Glutamatergic neuron (in vitro differentiated cells): ENCODE data around the gene NTF3. TPM values are rescaled to one million over a fixed set of nuclear protein-coding genes. Genes with fewer than 3 reads are reported as not detected.

Experiments used
- DNase-seq: peaks from one replicate; pipeline ENCODE4 v3.0.0; 2022
- H3K27ac Mint-ChIP-seq: one replicate; pipeline ENCODE4 v1.8.0; 2020; ENCODE audit warnings: mild to moderate bottlenecking, mixed read lengths, inconsistent platforms; ENCODE audit not compliant: unreplicated experiment
- H3K27me3 Mint-ChIP-seq: one replicate; pipeline ENCODE4 v1.8.0; 2020; ENCODE audit warnings: mild to moderate bottlenecking, moderate library complexity, mixed read lengths, inconsistent platforms; ENCODE audit not compliant: unreplicated experiment
- H3K36me3 Mint-ChIP-seq: one replicate; pipeline ENCODE4 v1.8.0; 2020; ENCODE audit warnings: mild to moderate bottlenecking, mixed read lengths, inconsistent platforms; ENCODE audit not compliant: unreplicated experiment
- H3K4me1 Mint-ChIP-seq: one replicate; pipeline ENCODE4 v1.8.0; 2020; ENCODE audit warnings: mild to moderate bottlenecking, low read depth, mixed read lengths, inconsistent platforms; ENCODE audit not compliant: unreplicated experiment
- H3K4me3 Mint-ChIP-seq: one replicate; pipeline ENCODE4 v1.8.0; 2020; ENCODE audit warnings: mild to moderate bottlenecking, mixed read lengths, inconsistent platforms; ENCODE audit not compliant: unreplicated experiment
- H3K9me3 Mint-ChIP-seq: one replicate; pipeline ENCODE4 v1.8.0; 2020; ENCODE audit warnings: mild to moderate bottlenecking, moderate library complexity, mixed read lengths, inconsistent platforms; ENCODE audit not compliant: unreplicated experiment
- total RNA-seq: library from RNA; stranded (reverse); fragmentation: NEBNext Ultra II Directional; extraction: Animal tissue kit (Norgen Biotek cat#: 25700); gene quantifications from one replicate; pipeline ENCODE4 v1.2.1, GENCODE V29; 2021; ENCODE audit not compliant: unreplicated experiment
- TF ChIP-seq, protein P1 (sequence below): fragments of 200-600 bp; sonication (generic); IDR thresholded peaks from one replicate; pipeline ENCODE4 v1.5.0; 2021; ENCODE audit not compliant: partially characterized antibody, unreplicated experiment

NTF3 gene
- total RNA-seq, 1 donor from 2014 or later = 5.0 TPM

DNA sequence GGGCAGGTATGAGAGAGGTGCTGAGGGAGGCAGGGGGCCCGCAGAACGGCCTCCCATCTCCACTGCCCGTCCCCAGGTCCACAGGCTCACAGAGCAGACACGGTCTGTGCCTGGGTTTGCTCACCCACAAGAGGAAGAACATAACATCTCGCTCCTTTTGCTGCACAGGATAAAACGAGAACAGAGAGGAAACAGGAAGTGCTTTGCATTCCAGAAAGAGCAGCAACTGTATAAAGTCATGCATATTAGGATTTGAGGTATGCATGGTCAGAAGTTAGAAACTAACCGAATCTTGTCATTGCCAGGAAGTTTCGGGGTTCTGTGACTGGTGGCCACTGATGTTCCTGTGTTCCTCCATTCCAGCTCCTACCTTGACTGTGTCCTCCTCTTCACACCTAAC, 25.0 kb downstream of the NTF3 start:
- no peak for DNase-seq
- no peak overlapping the region for H3K4me3 Mint-ChIP-seq
- peaks cover 3% of the 10 kb centered on the region for H3K27me3 Mint-ChIP-seq
- peaks cover 4% of the 10 kb centered on the region for H3K9me3 Mint-ChIP-seq
- TF ChIP-seq, protein P1, sequence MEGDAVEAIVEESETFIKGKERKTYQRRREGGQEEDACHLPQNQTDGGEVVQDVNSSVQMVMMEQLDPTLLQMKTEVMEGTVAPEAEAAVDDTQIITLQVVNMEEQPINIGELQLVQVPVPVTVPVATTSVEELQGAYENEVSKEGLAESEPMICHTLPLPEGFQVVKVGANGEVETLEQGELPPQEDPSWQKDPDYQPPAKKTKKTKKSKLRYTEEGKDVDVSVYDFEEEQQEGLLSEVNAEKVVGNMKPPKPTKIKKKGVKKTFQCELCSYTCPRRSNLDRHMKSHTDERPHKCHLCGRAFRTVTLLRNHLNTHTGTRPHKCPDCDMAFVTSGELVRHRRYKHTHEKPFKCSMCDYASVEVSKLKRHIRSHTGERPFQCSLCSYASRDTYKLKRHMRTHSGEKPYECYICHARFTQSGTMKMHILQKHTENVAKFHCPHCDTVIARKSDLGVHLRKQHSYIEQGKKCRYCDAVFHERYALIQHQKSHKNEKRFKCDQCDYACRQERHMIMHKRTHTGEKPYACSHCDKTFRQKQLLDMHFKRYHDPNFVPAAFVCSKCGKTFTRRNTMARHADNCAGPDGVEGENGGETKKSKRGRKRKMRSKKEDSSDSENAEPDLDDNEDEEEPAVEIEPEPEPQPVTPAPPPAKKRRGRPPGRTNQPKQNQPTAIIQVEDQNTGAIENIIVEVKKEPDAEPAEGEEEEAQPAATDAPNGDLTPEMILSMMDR = no peak
- no peak overlapping the region for H3K27ac Mint-ChIP-seq
- H3K36me3 Mint-ChIP-seq = no peaks in the 10 kb centered on the region
- peaks cover 22% of the 10 kb centered on the region for H3K4me1 Mint-ChIP-seq

DNA sequence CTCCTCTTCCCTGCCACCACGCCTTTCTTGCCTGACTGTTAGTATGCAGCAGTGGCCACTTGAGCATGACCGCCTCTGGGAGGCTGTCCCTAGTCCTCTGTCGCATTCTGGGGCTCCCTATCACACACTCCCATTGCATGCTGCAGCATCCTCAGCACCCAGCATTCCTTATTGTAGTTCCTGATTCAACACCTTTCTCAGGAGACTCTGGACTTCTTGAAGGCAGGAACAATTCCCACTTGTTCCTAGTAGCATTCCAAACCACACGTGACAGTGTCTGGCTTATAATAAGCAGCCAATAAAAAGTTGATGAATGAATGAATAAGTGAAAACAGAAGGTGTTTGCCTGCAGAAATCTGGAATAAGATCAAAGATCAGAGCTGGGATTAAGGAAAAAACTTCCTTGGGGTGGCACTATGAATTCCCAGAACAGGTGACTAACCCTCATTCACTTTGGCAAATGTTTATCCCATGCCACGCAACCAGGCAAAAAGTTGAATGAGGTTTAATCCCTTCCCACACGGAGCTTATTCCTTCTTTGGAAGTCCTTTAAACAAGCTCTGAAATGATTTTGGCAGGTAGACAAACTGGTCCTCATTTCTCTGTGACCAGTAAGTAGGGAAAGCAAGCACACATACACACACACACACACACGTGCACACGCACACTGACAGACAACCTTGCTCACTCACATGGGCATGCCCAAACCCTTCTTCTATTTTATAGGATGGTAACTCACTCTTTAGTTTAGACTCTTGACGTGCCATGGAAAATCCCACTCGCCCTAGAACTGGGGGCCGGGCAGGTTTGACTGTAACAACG, 26.5 kb downstream of the NTF3 start:
- TF ChIP-seq, protein P1 = no peak

DNA sequence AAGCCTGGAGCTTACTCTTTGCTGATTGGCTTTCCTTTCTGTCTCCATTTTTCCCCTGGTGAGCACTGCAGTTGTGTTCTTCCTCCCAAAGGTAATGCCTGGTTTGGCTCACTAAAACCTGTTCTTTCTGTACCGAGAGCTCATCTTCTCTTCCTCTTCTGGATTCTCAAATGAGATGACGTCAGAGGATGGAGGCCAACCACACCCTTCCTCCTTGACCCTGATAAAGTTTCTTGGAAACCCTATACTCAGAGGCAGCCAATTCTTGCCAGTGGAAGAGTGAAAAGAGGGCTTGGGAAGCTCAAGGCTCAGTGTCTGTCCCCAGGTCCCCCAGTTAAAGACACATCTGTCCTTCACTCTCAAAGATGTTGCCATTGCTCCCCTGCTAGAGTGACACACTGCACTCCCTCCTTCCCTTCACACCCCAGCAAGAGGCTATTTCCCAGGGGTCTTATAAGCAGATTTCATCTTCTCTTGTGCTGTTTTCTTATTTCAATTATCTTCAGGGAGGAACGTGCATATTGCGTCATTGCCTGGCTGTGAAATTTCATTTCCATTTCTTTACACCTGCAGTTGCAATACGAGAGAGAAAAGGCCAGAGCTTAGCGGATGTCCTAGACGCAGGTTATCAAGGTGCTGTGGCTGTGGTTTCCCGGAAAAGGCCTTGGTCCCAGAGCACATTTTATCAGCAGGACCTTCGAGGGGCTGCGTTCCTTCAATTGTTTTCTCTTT, 27.3 kb downstream of the NTF3 start:
- Mint-ChIP-seq H3K4me1 (peaks cover 14% of the 10 kb centered on the region), H3K27me3 (peaks cover 4% of the 10 kb centered on the region), H3K36me3 (no peaks in the 10 kb centered on the region), H3K4me3 (no peak overlapping the region), H3K27ac (no peak overlapping the region), H3K9me3 (peaks cover 3% of the 10 kb centered on the region)
- TF ChIP-seq, protein P1 = no peak
- DNase-seq = no peak

More for the DNA sequence above, 26.5 kb downstream of the NTF3 start:
- Mint-ChIP-seq H3K36me3 (no peaks in the 10 kb centered on the region), H3K4me1 (peaks cover 19% of the 10 kb centered on the region), H3K9me3 (peaks cover 3% of the 10 kb centered on the region), H3K4me3 (no peak overlapping the region), H3K27me3 (peaks cover 7% of the 10 kb centered on the region), H3K27ac (no peak overlapping the region)
- DNase-seq = no peak

DNA sequence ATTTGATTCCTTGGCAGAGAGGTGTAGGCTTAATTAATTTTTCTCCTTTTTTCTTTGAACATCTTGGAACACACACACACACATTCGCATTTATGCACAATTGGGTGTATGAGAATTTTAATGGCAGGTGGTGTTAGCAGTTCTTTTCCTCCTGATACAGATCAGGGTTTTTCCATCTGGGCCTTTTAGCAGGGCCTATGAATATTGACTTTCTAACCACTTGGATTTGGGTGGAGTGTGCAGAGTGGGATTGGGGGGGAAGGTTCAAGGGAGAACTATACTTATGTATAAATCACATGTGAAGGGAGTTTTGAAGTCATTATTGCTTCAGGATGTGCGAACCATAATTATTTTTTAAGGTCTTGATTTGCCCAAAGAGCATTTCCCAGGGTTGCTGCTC, 28.9 kb downstream of the NTF3 start:
- TF ChIP-seq, protein P1 = no peak
- H3K36me3 Mint-ChIP-seq = no peaks in the 10 kb centered on the region
- no peak overlapping the region for H3K4me3 Mint-ChIP-seq
- DNase-seq = no peak
- H3K27me3 Mint-ChIP-seq = peaks cover 4% of the 10 kb centered on the region
- no peak overlapping the region for H3K27ac Mint-ChIP-seq
- peaks cover 8% of the 10 kb centered on the region for H3K4me1 Mint-ChIP-seq
- no peaks in the 10 kb centered on the region for H3K9me3 Mint-ChIP-seq

DNA sequence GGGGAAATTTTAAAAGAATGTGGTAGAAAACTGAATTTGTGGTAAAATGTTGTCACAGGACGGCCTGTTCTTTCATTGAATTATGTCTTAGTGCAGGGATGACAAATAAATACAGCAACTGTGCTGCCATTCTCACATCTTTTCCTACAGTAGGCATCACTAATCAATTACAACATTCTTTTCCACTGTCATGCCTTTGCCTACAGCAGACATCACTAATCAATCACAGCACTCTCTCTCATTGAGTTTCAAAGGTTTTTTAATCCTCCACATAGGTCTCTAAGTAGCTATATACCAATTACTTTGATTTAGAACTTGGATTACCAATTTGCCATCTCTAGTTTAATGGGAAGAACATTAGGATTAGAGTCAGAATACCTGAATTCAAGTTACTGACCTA, 30.1 kb downstream of the NTF3 start:
- H3K4me1 Mint-ChIP-seq = peaks cover 8% of the 10 kb centered on the region
- no peaks in the 10 kb centered on the region for H3K9me3 Mint-ChIP-seq
- H3K36me3 Mint-ChIP-seq = no peaks in the 10 kb centered on the region
- TF ChIP-seq, protein P1 = no peak
- no peak overlapping the region for H3K27ac Mint-ChIP-seq
- H3K4me3 Mint-ChIP-seq = no peak overlapping the region
- no peak for DNase-seq
- H3K27me3 Mint-ChIP-seq = peaks cover 4% of the 10 kb centered on the region
